Breast epithelium (tissue), 4 donors: Measurements from ENCODE around the gene PAX7. TPM values are rescaled to one million over a fixed set of nuclear protein-coding genes. Genes with fewer than 3 reads are reported as not detected.

Experiments used
- DNase-seq, 2 donors: peaks; one replicate each; pipeline ENCODE4 v3.0.0-alpha.2; 2019; ENCODE audit warnings: low spot score in 2 of 2
- H3K27ac ChIP-seq, 2 donors: fragments of 200-600 bp; sonication (generic) in 1 of 2; one replicate each; pipeline ENCODE4 v1.5.1; 2016 to 2019; ENCODE audit warnings: mild to moderate bottlenecking in 1 of 2
- H3K27me3 ChIP-seq, 2 donors: fragments of 200-600 bp; sonication (generic) in 1 of 2; one replicate each; pipeline versions ENCODE4 v1.5.1 to v1.6.0; 2017 to 2019; ENCODE audit warnings: control low read depth in 1 of 2, mild to moderate bottlenecking in 1 of 2
- H3K36me3 ChIP-seq: fragments of 200-600 bp; one replicate; pipeline ENCODE4 v1.5.1; 2019
- H3K4me1 ChIP-seq, 2 donors: fragments of 200-600 bp; sonication (generic); one replicate each; pipeline ENCODE4 v1.5.1; 2016 to 2019; ENCODE audit warnings: control low read depth in 1 of 2
- H3K4me3 ChIP-seq, 3 donors: fragments of 200-600 bp; sonication (generic); 1 replicate in 2 of 3; 2 replicates in 1 of 3; pipeline ENCODE4 v1.5.1; 2016 to 2019; ENCODE audit warnings: mild to moderate bottlenecking in 3 of 3, moderate library complexity in 2 of 3
- H3K9me3 ChIP-seq, 2 donors: fragments of 200-600 bp; sonication (generic) in 1 of 2; one replicate each; pipeline ENCODE4 v1.5.1; 2016 to 2019; ENCODE audit warnings: control low read depth in 1 of 2
- CTCF ChIP-seq, 3 donors: fragments of 450-650 bp; IDR thresholded peaks; one replicate each; pipeline ENCODE4 v1.5.1; 2016 to 2017; ENCODE audit warnings: antibody characterized with exemption in 3 of 3, mild to moderate bottlenecking in 3 of 3, moderate library complexity in 3 of 3
- POLR2A ChIP-seq: fragments of 450-650 bp; IDR thresholded peaks from one replicate; pipeline ENCODE4 v1.6.1; 2016; ENCODE audit warnings: antibody characterized with exemption, mild to moderate bottlenecking, moderate library complexity
- POLR2AphosphoS5 ChIP-seq, 3 donors: sonication (generic); formaldehyde crosslinking; IDR thresholded peaks; one replicate each; pipeline ENCODE4 v1.6.1; 2017; ENCODE audit warnings: antibody characterized with exemption in 3 of 3
- intact Hi-C: fragments of 100-400 bp; cut with DNase I; formaldehyde crosslinking; loops from one replicate; pipeline ENCODE4 v1.15.1; 2023; ENCODE audit warnings: low total_unique reads
- total RNA-seq, 3 donors: library from RNA; depleted of rRNA; stranded (reverse); fragments of >200 nt; gene quantifications; one replicate each; pipeline ENCODE4 v1.1.0, GENCODE V29; 2016

The PAX7 gene
- total RNA-seq, 3 donors from 2014 or later: not detected

- TF ChIP-seq POLR2AphosphoS5 (IDR thresholded peaks at IDR 0.05): no peak
- no peak for TF ChIP-seq POLR2A
- no peak for TF ChIP-seq CTCF (IDR thresholded peaks at IDR 0.05)
- Histone ChIP-seq H3K4me3 (no peak overlapping the region), H3K4me1 (no peaks in the 10 kb centered on the region), H3K9me3 (peaks cover 0 to 5% of the 10 kb centered on the region in 2 donors), H3K27ac (no peak overlapping the region), H3K36me3 (no peaks in the 10 kb centered on the region), H3K27me3 (peaks cover 0 to 40% of the 10 kb centered on the region in 2 donors)
- intact Hi-C loops: loop anchor here (10.0 kb wide), 1 partner anchor 413 kb away; no protein-coding TSS in a partner anchor
- DNase-seq: no peak
Measured at GRCh38 chr1:18612073-18612472, 18.6 kb upstream of the PAX7 start.

- peaks cover 0 to 34% of the 10 kb centered on the region in 2 donors for H3K27me3 ChIP-seq
- no peak overlapping the region for H3K4me3 ChIP-seq
- TF ChIP-seq CTCF (IDR thresholded peaks at IDR 0.05) (no peak), POLR2AphosphoS5 (IDR thresholded peaks at IDR 0.05) (no peak), POLR2A (no peak)
- peaks cover 0 to 5% of the 10 kb centered on the region in 2 donors for H3K9me3 ChIP-seq
- peak in 1 of 2 donors; percentile 15 for DNase-seq
- intact Hi-C loops: loop anchor here (10.0 kb wide), 1 partner anchor 411 kb away; no protein-coding TSS in a partner anchor
- H3K27ac ChIP-seq: no peak overlapping the region
- H3K36me3 ChIP-seq: no peaks in the 10 kb centered on the region
- no peaks in the 10 kb centered on the region for H3K4me1 ChIP-seq
Measured at GRCh38 chr1:18614069-18614735, 16.4 kb upstream of the PAX7 start.

GRCh38 chr1:18618546-18619466 is 11.8 kb upstream of the PAX7 start:
- no peak for DNase-seq
- TF ChIP-seq POLR2AphosphoS5 (IDR thresholded peaks at IDR 0.05) (no peak), CTCF (IDR thresholded peaks at IDR 0.05) (no peak), POLR2A (no peak)
- no peak overlapping the region for H3K4me3 ChIP-seq
- H3K27me3 ChIP-seq: peaks cover 0 to 53% of the 10 kb centered on the region in 2 donors
- H3K4me1 ChIP-seq: no peaks in the 10 kb centered on the region
- peaks cover 0 to 2% of the 10 kb centered on the region in 2 donors for H3K9me3 ChIP-seq
- intact Hi-C loops: loop anchor here (10.0 kb wide), 1 partner anchor 406 kb away; no protein-coding TSS in a partner anchor
- no peaks in the 10 kb centered on the region for H3K36me3 ChIP-seq
- no peak overlapping the region for H3K27ac ChIP-seq

GRCh38 chr1:18619467-18619835 is 11.2 kb upstream of the PAX7 start:
- no peak for DNase-seq
- H3K36me3 ChIP-seq: no peaks in the 10 kb centered on the region
- H3K4me1 ChIP-seq: no peaks in the 10 kb centered on the region
- TF ChIP-seq POLR2A: no peak
- TF ChIP-seq POLR2AphosphoS5 (IDR thresholded peaks at IDR 0.05): no peak
- TF ChIP-seq CTCF (IDR thresholded peaks at IDR 0.05): no peak
- no peak overlapping the region for H3K4me3 ChIP-seq
- H3K27ac ChIP-seq: no peak overlapping the region
- no peaks in the 10 kb centered on the region for H3K9me3 ChIP-seq
- peaks cover 0 to 51% of the 10 kb centered on the region in 2 donors for H3K27me3 ChIP-seq
- intact Hi-C loops: loop anchor here (10.0 kb wide), 1 partner anchor 405 kb away; no protein-coding TSS in a partner anchor
